Osteoblast (primary cell): ENCODE measurements around the gene VAPA. TPM values are rescaled to one million over a fixed set of nuclear protein-coding genes. Genes with fewer than 3 reads are reported as not detected.

ENCODE experiments used
- DNase-seq: peaks from one replicate; pipeline ENCODE4 v3.0.0; 2011; ENCODE audit warnings: low spot score, mixed read lengths; ENCODE audit not compliant: insufficient read length; ENCODE audit errors: missing footprints
- H2AFZ ChIP-seq: 2 replicates; pipeline ENCODE4 v1.6.0; 2011; ENCODE audit warnings: mild to moderate bottlenecking, low read length
- H3K27ac ChIP-seq: 2 replicates; pipeline ENCODE4 v1.5.1; 2011; ENCODE audit warnings: mild to moderate bottlenecking, low read depth, low read length, moderate library complexity
- H3K27me3 ChIP-seq: 2 replicates; pipeline ENCODE4 v1.6.0; 2012; ENCODE audit warnings: mild to moderate bottlenecking, control low read depth, inconsistent platforms, low read length, moderate library complexity; ENCODE audit not compliant: insufficient read depth
- H3K36me3 ChIP-seq: 2 replicates; pipeline ENCODE4 v1.5.1; 2011; ENCODE audit warnings: mild to moderate bottlenecking, low read length, control low read depth, moderate library complexity; ENCODE audit not compliant: insufficient read depth
- H3K4me1 ChIP-seq: 2 replicates; pipeline ENCODE4 v1.5.1; 2011; ENCODE audit warnings: mild to moderate bottlenecking, low read length, control low read depth, moderate library complexity; ENCODE audit not compliant: insufficient read depth
- H3K4me2 ChIP-seq: 2 replicates; pipeline ENCODE4 v1.6.0; 2011; ENCODE audit warnings: mild to moderate bottlenecking, low read length; ENCODE audit not compliant: insufficient read depth
- H3K4me3 ChIP-seq: fragments of 200-600 bp; sonication (generic); 3 replicates; pipeline ENCODE4 v1.5.1; 2012; ENCODE audit warnings: mild to moderate bottlenecking, low read length, inconsistent platforms; ENCODE audit not compliant: insufficient read depth
- H3K79me2 ChIP-seq: 2 replicates; pipeline ENCODE4 v1.6.0; 2012; ENCODE audit warnings: mild to moderate bottlenecking, low read length, control low read depth, inconsistent platforms; ENCODE audit not compliant: insufficient read depth
- H3K9me3 ChIP-seq: 2 replicates; pipeline ENCODE4 v1.5.1; 2011; ENCODE audit warnings: low read depth, low read length, control low read depth
- H4K20me1 ChIP-seq: 2 replicates; pipeline ENCODE4 v1.6.0; 2012; ENCODE audit warnings: mild to moderate bottlenecking, low read length, control low read depth; ENCODE audit not compliant: insufficient read depth
- CTCF ChIP-seq: IDR thresholded peaks from 2 replicates; pipeline ENCODE4 v1.5.1; 2011; ENCODE audit warnings: mild to moderate bottlenecking, low read depth, low read length, moderate library complexity; ENCODE audit errors: extremely low read depth
- total RNA-seq: library from RNA; depleted of rRNA; stranded (reverse); fragments of >200 nt; gene quantifications from 2 replicates; pipeline ENCODE4 v1.2.3, GENCODE V29; 2012

VAPA gene
- total RNA-seq, 1 donor, result 316 TPM

GRCh38 chr18:9924371-9924943 lies 10.6 kb downstream of the VAPA start:
- peak overlapping the region; percentile 52 for H3K4me2 ChIP-seq
- peak overlapping the region; percentile 88 for H3K27ac ChIP-seq
- H3K4me1 ChIP-seq, result peaks cover 47% of the 10 kb centered on the region
- peaks cover 99% of the 10 kb centered on the region for H3K79me2 ChIP-seq
- no peak overlapping the region for H3K4me3 ChIP-seq
- H2AFZ ChIP-seq, result no peak overlapping the region
- no peak for DNase-seq
- no peaks in the 10 kb centered on the region for H3K9me3 ChIP-seq
- H4K20me1 ChIP-seq, result peaks cover 73% of the 10 kb centered on the region
- H3K27me3 ChIP-seq, result no peaks in the 10 kb centered on the region
- peaks cover 3% of the 10 kb centered on the region for H3K36me3 ChIP-seq
- TF ChIP-seq CTCF, result no peak

DNA sequence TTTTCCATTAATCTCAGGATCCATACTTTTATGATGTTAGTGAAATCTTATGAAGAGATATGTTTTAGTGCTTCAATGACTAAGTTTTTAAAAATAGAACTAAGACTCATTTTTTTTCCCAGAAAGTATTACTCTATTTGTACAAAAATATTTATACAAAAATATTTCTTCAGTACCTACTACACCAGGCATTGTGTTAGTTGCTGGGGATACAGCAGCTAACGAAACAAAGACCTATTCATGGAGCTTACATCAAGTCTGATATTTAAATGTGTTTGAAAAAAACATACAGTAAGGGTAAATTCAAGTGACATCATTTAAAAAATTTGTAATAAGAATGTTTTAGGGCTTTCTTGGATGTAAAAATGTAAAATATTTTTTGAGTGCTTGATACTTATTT lies 11.6 kb downstream of the VAPA start:
- Histone ChIP-seq H3K36me3 (peaks cover 3% of the 10 kb centered on the region), H3K27ac (peak overlapping the region; percentile 88), H4K20me1 (peaks cover 72% of the 10 kb centered on the region), H2AFZ (no peak overlapping the region), H3K9me3 (no peaks in the 10 kb centered on the region), H3K27me3 (no peaks in the 10 kb centered on the region), H3K4me1 (peaks cover 47% of the 10 kb centered on the region), H3K4me3 (no peak overlapping the region), H3K4me2 (peak overlapping the region; percentile 52), H3K79me2 (peaks cover 99% of the 10 kb centered on the region)
- no peak for TF ChIP-seq CTCF
- no peak for DNase-seq

GRCh38 chr18:9925795-9926194 lies 12.0 kb downstream of the VAPA start:
- Histone ChIP-seq H2AFZ (no peak overlapping the region), H3K9me3 (no peaks in the 10 kb centered on the region), H3K4me3 (no peak overlapping the region), H3K36me3 (peaks cover 3% of the 10 kb centered on the region), H3K4me2 (peak overlapping the region; percentile 1), H3K27me3 (no peaks in the 10 kb centered on the region), H4K20me1 (peaks cover 70% of the 10 kb centered on the region), H3K27ac (peak overlapping the region; percentile 88), H3K4me1 (peaks cover 44% of the 10 kb centered on the region), H3K79me2 (peaks cover 99% of the 10 kb centered on the region)
- no peak for DNase-seq
- TF ChIP-seq CTCF, result no peak

- no peak overlapping the region for H3K4me3 ChIP-seq
- H3K79me2 ChIP-seq, result peaks cover 99% of the 10 kb centered on the region
- H3K9me3 ChIP-seq, result no peaks in the 10 kb centered on the region
- H3K4me1 ChIP-seq, result peaks cover 43% of the 10 kb centered on the region
- H4K20me1 ChIP-seq, result peaks cover 70% of the 10 kb centered on the region
- H3K27ac ChIP-seq, result peak overlapping the region; percentile 88
- H3K4me2 ChIP-seq, result peak overlapping the region; percentile 1
- H3K27me3 ChIP-seq, result no peaks in the 10 kb centered on the region
- H2AFZ ChIP-seq, result no peak overlapping the region
- TF ChIP-seq CTCF, result no peak
- DNase-seq, result peak; percentile 5
- H3K36me3 ChIP-seq, result peaks cover 3% of the 10 kb centered on the region
Measured at GRCh38 chr18:9926223-9926894, 12.5 kb downstream of the VAPA start.
